ENCODE measurements around the gene C1orf116.

DNA sequence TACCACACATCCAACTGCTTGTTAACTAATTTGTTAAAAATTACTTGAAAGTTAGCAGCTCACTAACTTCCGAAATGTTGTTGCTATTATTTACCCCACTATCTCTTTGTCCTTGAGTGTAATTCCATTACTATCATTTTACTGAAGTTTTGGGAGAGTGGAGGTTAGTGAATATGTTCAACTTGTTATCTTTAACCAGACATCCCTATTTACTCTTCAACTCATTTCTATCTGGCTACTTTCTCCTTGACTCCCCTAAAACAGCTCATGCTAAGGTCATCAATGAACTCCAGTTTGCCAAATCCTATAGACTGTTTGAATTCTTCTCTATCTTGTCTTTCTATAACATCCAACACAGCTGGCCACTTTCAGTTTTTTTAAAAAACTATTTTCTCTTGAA lies 4.3 kb upstream of the C1orf116 start:
- TF ChIP-seq, protein P1, sequence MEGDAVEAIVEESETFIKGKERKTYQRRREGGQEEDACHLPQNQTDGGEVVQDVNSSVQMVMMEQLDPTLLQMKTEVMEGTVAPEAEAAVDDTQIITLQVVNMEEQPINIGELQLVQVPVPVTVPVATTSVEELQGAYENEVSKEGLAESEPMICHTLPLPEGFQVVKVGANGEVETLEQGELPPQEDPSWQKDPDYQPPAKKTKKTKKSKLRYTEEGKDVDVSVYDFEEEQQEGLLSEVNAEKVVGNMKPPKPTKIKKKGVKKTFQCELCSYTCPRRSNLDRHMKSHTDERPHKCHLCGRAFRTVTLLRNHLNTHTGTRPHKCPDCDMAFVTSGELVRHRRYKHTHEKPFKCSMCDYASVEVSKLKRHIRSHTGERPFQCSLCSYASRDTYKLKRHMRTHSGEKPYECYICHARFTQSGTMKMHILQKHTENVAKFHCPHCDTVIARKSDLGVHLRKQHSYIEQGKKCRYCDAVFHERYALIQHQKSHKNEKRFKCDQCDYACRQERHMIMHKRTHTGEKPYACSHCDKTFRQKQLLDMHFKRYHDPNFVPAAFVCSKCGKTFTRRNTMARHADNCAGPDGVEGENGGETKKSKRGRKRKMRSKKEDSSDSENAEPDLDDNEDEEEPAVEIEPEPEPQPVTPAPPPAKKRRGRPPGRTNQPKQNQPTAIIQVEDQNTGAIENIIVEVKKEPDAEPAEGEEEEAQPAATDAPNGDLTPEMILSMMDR (IDR thresholded peaks at IDR 0.05), result no peak
- no peak for TF ChIP-seq POLR2AphosphoS5 (IDR thresholded peaks at IDR 0.05)
- no peak for TF ChIP-seq POLR2A (IDR thresholded peaks at IDR 0.05)

Measured in stomach (tissue), 4 donors.